Fibroblast of lung (primary cell): Measurements from ENCODE around the gene LOXHD1.

ENCODE experiments used
- CTCF ChIP-seq, 2 donors: IDR thresholded peaks in 1 of 2; conservative IDR thresholded peaks in 1 of 2; 1 replicate in 1 of 2; 2 replicates in 1 of 2; pipeline ENCODE4 v1.5.1; 2011 to 2012; ENCODE audit warnings: low read length in 2 of 2, control low read depth in 1 of 2, inconsistent platforms in 1 of 2, low read depth in 1 of 2, mild to moderate bottlenecking in 1 of 2
- EZH2 ChIP-seq: IDR thresholded peaks from 2 replicates; pipeline ENCODE4 v1.5.1; 2012; ENCODE audit warnings: low read length, control low read depth, mild to moderate bottlenecking; ENCODE audit errors: missing control alignments

- no peak for TF ChIP-seq CTCF (conservative IDR thresholded peaks at IDR 0.05 in 1 of 2, IDR thresholded peaks at IDR 0.05 in 1 of 2; ENCODE audit: low read depth in 1 of 2, low read length in 2 of 2)
- no peak for TF ChIP-seq EZH2
Measured at GRCh38 chr18:46590103-46590502, 66.9 kb downstream of the LOXHD1 start.
